Body of pancreas (tissue), 4 donors: ENCODE data around the gene ITPR2. TPM values are rescaled to one million over a fixed set of nuclear protein-coding genes. Genes with fewer than 3 reads are reported as not detected.
A peak's percentile ranks its signal among the peaks of the same experiment; 100 is the strongest.

Source experiments
- ATAC-seq: fragments of 150-250 bp; one replicate; pipeline ENCODE4 v1.9.1; 2016
- DNase-seq, 4 donors: peaks; one replicate each; pipeline ENCODE4 v3.0.0-alpha.2; 2019
- H3K27ac ChIP-seq, 4 donors: fragments of 200-600 bp; sonication (generic); 1 replicate in 3 of 4; 2 replicates in 1 of 4; pipeline versions ENCODE4 v1.5.1 to v1.6.1; 2016 to 2019; ENCODE audit warnings: mild to moderate bottlenecking in 1 of 4, mixed read lengths in 1 of 4, moderate library complexity in 1 of 4
- H3K27me3 ChIP-seq, 2 donors: fragments of 200-600 bp; sonication (generic); one replicate each; pipeline ENCODE4 v1.6.0; 2016; ENCODE audit warnings: mild to moderate bottlenecking in 1 of 2
- H3K36me3 ChIP-seq, 2 donors: fragments of 200-600 bp; sonication (generic); replicated peaks in 1 of 2; 2 replicates each; pipeline ENCODE4 v1.5.1; 2016; ENCODE audit warnings: low read depth in 2 of 2; ENCODE audit not compliant: insufficient read depth in 1 of 2
- H3K4me1 ChIP-seq: fragments of 200-600 bp; sonication (generic); one replicate; pipeline ENCODE4 v1.6.0; 2016
- H3K4me3 ChIP-seq, 2 donors: fragments of 200-600 bp; sonication (generic); 1 replicate in 1 of 2; 2 replicates in 1 of 2; pipeline ENCODE4 v1.5.1; 2016 to 2019
- H3K9me3 ChIP-seq, 3 donors: fragments of 200-600 bp; sonication (generic); 1 replicate in 2 of 3; 2 replicates in 1 of 3; pipeline ENCODE4 v1.5.1; 2016
- CTCF ChIP-seq, 7 experiments: fragments of 450-650 bp in 4 of 7; fragments of 200-600 bp in 3 of 7; sonication (generic) in 3 of 7; IDR thresholded peaks; one replicate each; pipeline ENCODE4 v1.5.1; 2016 to 2019; ENCODE audit warnings: antibody characterized with exemption in 7 of 7
- POLR2A ChIP-seq, 3 donors: fragments of 450-650 bp; IDR thresholded peaks; one replicate each; pipeline ENCODE4 v1.6.1; 2016; ENCODE audit warnings: antibody characterized with exemption in 3 of 3, mild to moderate bottlenecking in 2 of 3
- WGBS, 2 donors: methylation state at CpG; one replicate each; pipeline ENCODE4 v1.1.5; 2017; 5-methylcytosine and 5-hydroxymethylcytosine counted together
- intact Hi-C: fragments of 100-400 bp; cut with DNase I; formaldehyde crosslinking; loops from one replicate; pipeline ENCODE4 v1.15.1; 2023
- total RNA-seq, 2 donors: library from RNA; depleted of rRNA; stranded (reverse); fragments of >200 nt; gene quantifications; one replicate each; pipeline ENCODE4 v1.1.0, GENCODE V29; 2016

Gene ITPR2
- total RNA-seq, 2 donors from 2014 or later = 37.4 to 92.9 TPM

GRCh38 chr12:26728205-26729050, 104.6 kb downstream of the ITPR2 start:
- intact Hi-C loops = no loop called here
- 41 to 46% methylated on average over 5 of the region's 5 CpGs for WGBS, 2 donors

GRCh38 chr12:26727482-26728204, 105.4 kb downstream of the ITPR2 start:
- H3K36me3 ChIP-seq = no peaks in the 10 kb centered on the region
- no peak overlapping the region for H3K4me3 ChIP-seq
- H3K27ac ChIP-seq = peak overlapping the region in 3 of 4 donors; percentile 9 to 45 (median 15)
- H3K27me3 ChIP-seq = no peaks in the 10 kb centered on the region
- no peaks in the 10 kb centered on the region for H3K9me3 ChIP-seq
- peaks cover 30% of the 10 kb centered on the region for H3K4me1 ChIP-seq
- DNase-seq = no peak
- TF ChIP-seq CTCF (IDR thresholded peaks at IDR 0.05) = no peak
- TF ChIP-seq POLR2A (IDR thresholded peaks at IDR 0.05) = no peak
- WGBS, 2 donors = 91 to 93% methylated on average over 13 of the region's 13 CpGs
- ATAC-seq = no peak
- intact Hi-C loops = no loop called here

More at GRCh38 chr12:26728205-26729050, 104.6 kb downstream of the ITPR2 start:
- DNase-seq (no peak), ATAC-seq (no peak)
- H3K4me1 ChIP-seq = peaks cover 24% of the 10 kb centered on the region
- H3K4me3 ChIP-seq = no peak overlapping the region
- no peaks in the 10 kb centered on the region for H3K27me3 ChIP-seq
- no peaks in the 10 kb centered on the region for H3K36me3 ChIP-seq
- peak overlapping the region in 3 of 4 donors; percentile 9 to 45 (median 15) for H3K27ac ChIP-seq
- no peak for TF ChIP-seq POLR2A (IDR thresholded peaks at IDR 0.05)
- TF ChIP-seq CTCF (IDR thresholded peaks at IDR 0.05) = no peak
- H3K9me3 ChIP-seq = no peaks in the 10 kb centered on the region

GRCh38 chr12:26726956-26727355, 106.0 kb downstream of the ITPR2 start:
- H3K27me3 ChIP-seq = no peaks in the 10 kb centered on the region
- no peak overlapping the region for H3K4me3 ChIP-seq
- DNase-seq (no peak), ATAC-seq (peak; percentile 62)
- TF ChIP-seq POLR2A (IDR thresholded peaks at IDR 0.05) (no peak), CTCF (IDR thresholded peaks at IDR 0.05) (no peak)
- H3K9me3 ChIP-seq = no peaks in the 10 kb centered on the region
- no peaks in the 10 kb centered on the region for H3K36me3 ChIP-seq
- peaks cover 25% of the 10 kb centered on the region for H3K4me1 ChIP-seq
- intact Hi-C loops = no loop called here
- 7 to 21% methylated on average over 2 of the region's 2 CpGs for WGBS, 2 donors
- peak overlapping the region in 1 of 4 donors; percentile 15 for H3K27ac ChIP-seq

- no peak for ATAC-seq
- intact Hi-C loops = no loop called here
- no peak for DNase-seq
- Histone ChIP-seq H3K4me3 (no peak overlapping the region), H3K36me3 (no peaks in the 10 kb centered on the region), H3K4me1 (peaks cover 23% of the 10 kb centered on the region), H3K27me3 (no peaks in the 10 kb centered on the region), H3K27ac (no peak overlapping the region), H3K9me3 (no peaks in the 10 kb centered on the region)
- no peak for TF ChIP-seq CTCF (IDR thresholded peaks at IDR 0.05)
- 95 to 99% methylated on average over 2 of the region's 2 CpGs for WGBS, 2 donors
Observed at GRCh38 chr12:26725276-26725916, 107.6 kb downstream of the ITPR2 start.
